Measurements from ENCODE around the gene RBFOX2.

The RBFOX2 gene

DNA sequence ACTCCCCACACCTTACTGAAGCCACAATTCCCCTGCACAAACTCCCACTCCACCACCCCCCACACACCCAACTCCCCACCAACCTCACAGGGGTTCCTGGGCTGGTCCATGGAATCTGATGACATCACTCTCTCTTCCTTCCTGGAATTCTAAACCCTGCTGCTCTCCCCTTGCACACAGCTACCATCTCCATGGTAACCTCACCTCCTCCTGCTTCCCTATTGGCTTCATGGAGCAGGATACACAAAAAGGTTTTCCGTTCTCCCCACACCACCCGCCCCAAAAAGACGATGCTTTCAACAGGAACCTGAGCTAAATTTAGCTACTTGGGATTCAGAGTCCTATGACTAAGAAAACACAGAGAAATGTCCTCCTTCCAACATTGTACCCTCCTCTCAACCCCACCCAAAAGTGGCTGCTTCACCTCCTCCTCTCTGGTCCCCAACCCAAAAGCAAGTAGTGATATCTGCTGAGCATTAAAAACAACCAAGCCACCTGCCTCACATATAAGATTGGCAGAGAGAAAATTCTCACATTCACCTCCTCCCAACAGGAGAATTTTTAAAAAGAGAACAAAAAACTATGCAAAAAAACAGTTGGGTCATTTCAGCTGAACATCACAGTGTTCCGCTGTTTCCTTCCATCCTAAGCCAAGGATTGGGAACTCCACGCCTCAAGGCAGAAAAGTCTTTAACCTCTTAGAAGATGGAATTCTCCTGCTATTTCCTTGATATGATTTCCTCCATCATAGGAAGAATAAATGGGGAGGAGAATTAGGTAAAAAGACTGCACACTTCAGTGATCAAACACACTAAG lies 66.9 kb downstream of the RBFOX2 start:
- DNase-seq (ENCODE audit: extremely low read depth, insufficient read length) = no peak
- H3K4me3 ChIP-seq (replicated peaks; ENCODE audit: low read depth, low read length) = no peak overlapping the region
- H3K27me3 ChIP-seq (replicated peaks; ENCODE audit: control insufficient read depth, insufficient read depth, low read length) = no peaks in the 10 kb centered on the region; the same call in 1 of the 2 replicates
- no peaks in the 10 kb centered on the region for H3K36me3 ChIP-seq (ENCODE audit: control insufficient read depth, insufficient read depth, low read length)
- TF ChIP-seq, protein P1, sequence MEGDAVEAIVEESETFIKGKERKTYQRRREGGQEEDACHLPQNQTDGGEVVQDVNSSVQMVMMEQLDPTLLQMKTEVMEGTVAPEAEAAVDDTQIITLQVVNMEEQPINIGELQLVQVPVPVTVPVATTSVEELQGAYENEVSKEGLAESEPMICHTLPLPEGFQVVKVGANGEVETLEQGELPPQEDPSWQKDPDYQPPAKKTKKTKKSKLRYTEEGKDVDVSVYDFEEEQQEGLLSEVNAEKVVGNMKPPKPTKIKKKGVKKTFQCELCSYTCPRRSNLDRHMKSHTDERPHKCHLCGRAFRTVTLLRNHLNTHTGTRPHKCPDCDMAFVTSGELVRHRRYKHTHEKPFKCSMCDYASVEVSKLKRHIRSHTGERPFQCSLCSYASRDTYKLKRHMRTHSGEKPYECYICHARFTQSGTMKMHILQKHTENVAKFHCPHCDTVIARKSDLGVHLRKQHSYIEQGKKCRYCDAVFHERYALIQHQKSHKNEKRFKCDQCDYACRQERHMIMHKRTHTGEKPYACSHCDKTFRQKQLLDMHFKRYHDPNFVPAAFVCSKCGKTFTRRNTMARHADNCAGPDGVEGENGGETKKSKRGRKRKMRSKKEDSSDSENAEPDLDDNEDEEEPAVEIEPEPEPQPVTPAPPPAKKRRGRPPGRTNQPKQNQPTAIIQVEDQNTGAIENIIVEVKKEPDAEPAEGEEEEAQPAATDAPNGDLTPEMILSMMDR (IDR thresholded peaks at IDR 0.05; ENCODE audit: insufficient read depth, low read length, poor library complexity, severe bottlenecking) = no peak

DNA sequence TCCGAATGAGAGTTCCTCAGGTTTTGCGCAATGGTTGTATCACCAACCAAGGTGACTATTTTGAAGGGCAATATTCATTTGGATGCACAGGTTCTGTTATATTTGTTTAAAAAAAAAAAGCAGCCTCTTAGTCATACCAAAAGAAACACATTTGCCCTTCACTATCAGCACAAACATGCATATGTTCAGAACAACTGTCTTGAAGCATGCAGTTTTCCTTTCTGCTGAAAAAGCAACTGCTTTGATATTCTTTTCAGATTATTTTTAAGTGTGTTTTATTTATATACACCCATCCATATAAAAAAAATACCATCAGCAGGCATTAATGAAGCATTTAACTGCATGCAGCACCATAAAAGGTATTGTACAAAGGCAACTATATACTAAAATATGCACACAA lies 67.8 kb downstream of the RBFOX2 start:
- TF ChIP-seq, protein P1 (IDR thresholded peaks at IDR 0.05; ENCODE audit: insufficient read depth, low read length, poor library complexity, severe bottlenecking) = no peak
- Histone ChIP-seq H3K36me3 (ENCODE audit: control insufficient read depth, insufficient read depth, low read length) (no peaks in the 10 kb centered on the region), H3K27me3 (replicated peaks; ENCODE audit: control insufficient read depth, insufficient read depth, low read length) (no peaks in the 10 kb centered on the region; the same call in 1 of the 2 replicates), H3K4me3 (replicated peaks; ENCODE audit: low read depth, low read length) (no peak overlapping the region)
- no peak for DNase-seq (ENCODE audit: extremely low read depth, insufficient read length)

DNA sequence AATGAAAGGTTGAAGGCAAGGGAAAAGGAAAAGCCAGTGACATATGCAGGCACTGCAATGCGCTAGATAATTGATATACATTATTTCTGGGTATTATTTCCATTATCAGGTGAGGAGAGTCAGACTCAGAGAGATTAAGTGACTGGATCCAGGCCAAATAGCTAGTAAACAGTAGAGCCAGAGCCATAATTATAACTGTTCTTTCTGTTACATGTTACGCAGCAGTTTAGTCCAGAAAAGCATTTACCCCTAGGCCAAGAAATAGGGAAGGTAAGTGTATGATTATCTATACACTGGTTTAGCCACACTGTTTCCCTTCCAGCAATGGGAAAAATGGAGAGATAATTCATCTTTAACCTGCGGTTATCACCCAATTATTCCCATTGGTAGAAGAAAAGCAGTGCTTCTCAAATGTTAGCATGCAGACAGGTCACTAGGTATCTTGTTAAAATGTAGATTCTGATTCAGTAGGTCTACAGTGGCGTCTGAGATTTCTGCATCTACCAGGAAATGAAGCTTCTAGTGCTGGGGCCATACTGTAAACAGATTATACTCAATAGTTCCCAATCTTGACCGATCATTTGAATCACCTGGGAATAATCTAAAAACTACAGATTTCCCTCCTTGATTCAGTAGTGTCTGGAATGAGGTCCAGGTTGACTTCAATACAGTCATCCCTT lies 69.4 kb downstream of the RBFOX2 start:
- TF ChIP-seq, protein P1 (IDR thresholded peaks at IDR 0.05; ENCODE audit: insufficient read depth, low read length, poor library complexity, severe bottlenecking) = no peak
- no peaks in the 10 kb centered on the region for H3K36me3 ChIP-seq (ENCODE audit: control insufficient read depth, insufficient read depth, low read length)
- no peaks in the 10 kb centered on the region; the same call in 1 of the 2 replicates for H3K27me3 ChIP-seq (replicated peaks; ENCODE audit: control insufficient read depth, insufficient read depth, low read length)
- DNase-seq (ENCODE audit: extremely low read depth, insufficient read length) = no peak
- no peak overlapping the region for H3K4me3 ChIP-seq (replicated peaks; ENCODE audit: low read depth, low read length)

DNA sequence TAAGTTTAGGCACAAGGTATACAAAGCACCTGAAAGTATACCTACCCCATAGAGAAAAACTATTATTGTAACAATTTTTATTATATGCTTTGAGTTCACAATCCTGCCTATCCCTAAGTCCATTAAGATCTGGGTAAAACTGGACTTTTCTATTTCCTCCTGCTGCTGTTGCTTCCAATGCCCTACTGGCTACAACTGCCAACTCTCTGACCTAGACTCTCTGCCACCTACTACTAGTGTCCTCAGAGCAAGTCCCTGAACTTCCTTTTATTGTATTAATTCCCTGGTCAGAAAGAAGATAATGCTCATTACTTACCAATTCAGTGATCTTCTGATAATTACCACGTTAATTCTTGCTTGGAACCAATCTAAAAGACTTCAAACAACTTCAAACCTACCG lies 70.3 kb downstream of the RBFOX2 start:
- no peaks in the 10 kb centered on the region; the same call in 1 of the 2 replicates for H3K27me3 ChIP-seq (replicated peaks; ENCODE audit: control insufficient read depth, insufficient read depth, low read length)
- TF ChIP-seq, protein P1 (IDR thresholded peaks at IDR 0.05; ENCODE audit: insufficient read depth, low read length, poor library complexity, severe bottlenecking) = no peak
- H3K36me3 ChIP-seq (ENCODE audit: control insufficient read depth, insufficient read depth, low read length) = no peaks in the 10 kb centered on the region
- no peak overlapping the region for H3K4me3 ChIP-seq (replicated peaks; ENCODE audit: low read depth, low read length)
- DNase-seq (ENCODE audit: extremely low read depth, insufficient read length) = no peak

DNA sequence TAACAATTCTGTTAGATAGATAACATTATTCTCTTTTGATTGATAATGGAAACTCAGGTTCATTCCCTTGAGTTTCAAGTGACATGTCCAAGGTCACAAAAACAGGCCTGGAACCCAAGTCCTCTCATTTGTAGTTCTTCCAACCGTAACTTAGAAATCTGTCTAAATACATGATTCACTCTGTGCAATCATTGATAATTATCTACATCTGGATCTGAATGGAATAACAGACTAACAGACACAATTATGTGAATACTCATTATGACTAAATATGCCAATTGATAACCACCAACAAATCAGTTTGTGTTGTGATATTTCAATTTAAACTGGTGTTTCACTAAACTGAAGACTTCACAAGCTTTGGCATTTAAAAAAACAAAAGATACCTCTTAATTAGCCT lies 71.0 kb downstream of the RBFOX2 start:
- no peaks in the 10 kb centered on the region for H3K36me3 ChIP-seq (ENCODE audit: control insufficient read depth, insufficient read depth, low read length)
- no peak overlapping the region for H3K4me3 ChIP-seq (replicated peaks; ENCODE audit: low read depth, low read length)
- DNase-seq (ENCODE audit: extremely low read depth, insufficient read length) = no peak
- TF ChIP-seq, protein P1 (IDR thresholded peaks at IDR 0.05; ENCODE audit: insufficient read depth, low read length, poor library complexity, severe bottlenecking) = no peak
- no peaks in the 10 kb centered on the region; the same call in 1 of the 2 replicates for H3K27me3 ChIP-seq (replicated peaks; ENCODE audit: control insufficient read depth, insufficient read depth, low read length)
